HepG2 (cell line): ENCODE results near the gene TAF1C. TPM values are rescaled to one million over a fixed set of nuclear protein-coding genes. Genes with fewer than 3 reads are reported as not detected.
A peak's percentile ranks its signal among the peaks of the same experiment; 100 is the strongest.

Experiments
- HOXA9 ChIP-seq: sonication (generic); formaldehyde crosslinking; IDR thresholded peaks from 2 replicates; pipeline ENCODE4 v1.8.1; 2022; ENCODE audit warnings: missing genetic modification reagents, mild to moderate bottlenecking, moderate library complexity, borderline replicate concordance
- POLR2AphosphoS5 ChIP-seq: IDR thresholded peaks from 2 replicates; pipeline ENCODE4 v1.6.1; 2012; ENCODE audit warnings: low read depth, low read length
- TBL1XR1 ChIP-seq: fragments of 150-350 bp; IDR thresholded peaks from 2 replicates; pipeline ENCODE4 v1.6.1; 2014; ENCODE audit warnings: borderline replicate concordance, low read length; ENCODE audit not compliant: partially characterized antibody
- ZFP36L2 ChIP-seq: sonication (generic); formaldehyde crosslinking; IDR thresholded peaks from 2 replicates; pipeline ENCODE4 v1.4.0; 2020; ENCODE audit warnings: missing genetic modification reagents
- ZNF160 ChIP-seq: sonication (generic); formaldehyde crosslinking; IDR thresholded peaks from 2 replicates; pipeline ENCODE4 v1.8.0; 2022; ENCODE audit warnings: mild to moderate bottlenecking, inconsistent platforms, missing genetic modification reagents
- ZNF567 ChIP-seq: sonication (generic); formaldehyde crosslinking; IDR thresholded peaks from 2 replicates; pipeline ENCODE4 v1.8.1; 2023; ENCODE audit warnings: mild to moderate bottlenecking, missing genetic modification reagents, borderline replicate concordance
- ZNF709 ChIP-seq: sonication (generic); formaldehyde crosslinking; IDR thresholded peaks from 2 replicates; pipeline ENCODE4 v1.5.0; 2020; ENCODE audit warnings: mild to moderate bottlenecking, missing genetic modification reagents
- ZNF776 ChIP-seq: sonication (generic); formaldehyde crosslinking; IDR thresholded peaks from 2 replicates; pipeline ENCODE4 v1.4.0; 2020; ENCODE audit warnings: mild to moderate bottlenecking, missing genetic modification reagents
- ZNF781 ChIP-seq: sonication (generic); formaldehyde crosslinking; IDR thresholded peaks from 2 replicates; pipeline ENCODE4 v1.5.1; 2020; ENCODE audit warnings: borderline replicate concordance, mild to moderate bottlenecking, missing genetic modification reagents; ENCODE audit errors: not compliant biosample characterization
- ZNF879 ChIP-seq: sonication (generic); formaldehyde crosslinking; IDR thresholded peaks from 2 replicates; pipeline ENCODE4 v1.8.1; 2023; ENCODE audit warnings: missing genetic modification reagents
- ZNF883 ChIP-seq: sonication (generic); formaldehyde crosslinking; IDR thresholded peaks from 2 replicates; pipeline ENCODE4 v1.5.1; 2020; ENCODE audit warnings: mild to moderate bottlenecking, missing genetic modification reagents; ENCODE audit errors: not compliant biosample characterization
- polyA plus RNA-seq, 8 experiments: library from polyadenylated mRNA; depleted of rRNA in 3 of 8; stranded (reverse) in 7 of 8; unstranded in 1 of 8; fragments of >200 nt; fragmentation: Illumina TruSeq in 4 of 8; extraction: Trizol in 4 of 8; gene quantifications; 2 replicates each; pipeline versions ENCODE4 v1.2.1 to v1.2.3, GENCODE V29; 2011 to 2016; ENCODE audit warnings: low read depth in 4 of 8, missing spikeins in 1 of 8, mixed read lengths in 1 of 8; ENCODE audit not compliant: insufficient read depth in 1 of 8
- total RNA-seq, 5 experiments: library from RNA; depleted of rRNA; stranded (reverse); fragments of >200 nt; fragmentation: Illumina TruSeq; extraction: Trizol; gene quantifications; 2 replicates each; pipeline ENCODE4 v1.2.3, GENCODE V29; 2016; ENCODE audit warnings: low read depth in 1 of 5
- TF ChIP-seq, protein P1 (sequence below): sonication (generic); formaldehyde crosslinking; IDR thresholded peaks from one replicate; pipeline ENCODE4 v1.5.1; 2020; ENCODE audit warnings: mild to moderate bottlenecking, missing genetic modification reagents; ENCODE audit errors: not compliant biosample characterization
- TF ChIP-seq, protein P2 (sequence below): sonication (generic); formaldehyde crosslinking; conservative IDR thresholded peaks from 2 replicates; pipeline ENCODE4 v1.8.0; 2022; ENCODE audit warnings: missing genetic modification reagents
- TF ChIP-seq, protein P3 (sequence below): sonication (generic); formaldehyde crosslinking; IDR thresholded peaks from 2 replicates; pipeline ENCODE4 v1.5.0; 2020; ENCODE audit warnings: missing genetic modification reagents
- TF ChIP-seq, protein P4 (sequence below): sonication (generic); formaldehyde crosslinking; IDR thresholded peaks from 2 replicates; pipeline ENCODE4 v1.8.0; 2022; ENCODE audit warnings: missing genetic modification reagents, mild to moderate bottlenecking, moderate library complexity, borderline replicate concordance

Gene TAF1C
- total and polyA plus RNA-seq, 2 of the 13 experiments (the other 11 are each of a cell fraction or from before 2014, with no cell fraction given), result 15.6 to 20.8 TPM

DNA sequence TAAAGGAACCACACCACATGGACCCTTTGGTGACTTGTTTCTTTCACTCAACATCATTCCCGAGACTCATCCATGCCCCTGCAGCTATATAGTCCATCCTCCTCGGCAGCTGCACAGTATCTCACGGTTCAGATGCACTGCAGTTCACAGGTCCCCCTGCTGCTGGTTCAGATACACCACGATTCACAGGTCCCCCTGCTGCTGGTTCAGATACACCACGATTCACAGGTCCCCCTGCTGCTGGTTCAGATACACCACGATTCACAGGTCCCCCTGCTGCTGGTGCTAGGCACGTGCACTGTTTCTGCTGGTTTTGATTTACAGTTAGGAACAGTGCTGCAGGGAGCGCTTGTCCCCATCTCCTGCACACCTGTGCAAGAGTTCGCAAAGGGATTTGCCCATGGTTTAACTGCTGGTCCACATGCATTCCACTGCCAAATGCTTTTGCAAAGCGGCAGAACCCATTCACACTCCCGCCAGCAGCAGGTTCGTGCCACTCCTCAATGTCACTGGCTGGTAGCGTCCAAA, 45.6 kb downstream of the TAF1C start (continued):
- TF ChIP-seq, protein P1, sequence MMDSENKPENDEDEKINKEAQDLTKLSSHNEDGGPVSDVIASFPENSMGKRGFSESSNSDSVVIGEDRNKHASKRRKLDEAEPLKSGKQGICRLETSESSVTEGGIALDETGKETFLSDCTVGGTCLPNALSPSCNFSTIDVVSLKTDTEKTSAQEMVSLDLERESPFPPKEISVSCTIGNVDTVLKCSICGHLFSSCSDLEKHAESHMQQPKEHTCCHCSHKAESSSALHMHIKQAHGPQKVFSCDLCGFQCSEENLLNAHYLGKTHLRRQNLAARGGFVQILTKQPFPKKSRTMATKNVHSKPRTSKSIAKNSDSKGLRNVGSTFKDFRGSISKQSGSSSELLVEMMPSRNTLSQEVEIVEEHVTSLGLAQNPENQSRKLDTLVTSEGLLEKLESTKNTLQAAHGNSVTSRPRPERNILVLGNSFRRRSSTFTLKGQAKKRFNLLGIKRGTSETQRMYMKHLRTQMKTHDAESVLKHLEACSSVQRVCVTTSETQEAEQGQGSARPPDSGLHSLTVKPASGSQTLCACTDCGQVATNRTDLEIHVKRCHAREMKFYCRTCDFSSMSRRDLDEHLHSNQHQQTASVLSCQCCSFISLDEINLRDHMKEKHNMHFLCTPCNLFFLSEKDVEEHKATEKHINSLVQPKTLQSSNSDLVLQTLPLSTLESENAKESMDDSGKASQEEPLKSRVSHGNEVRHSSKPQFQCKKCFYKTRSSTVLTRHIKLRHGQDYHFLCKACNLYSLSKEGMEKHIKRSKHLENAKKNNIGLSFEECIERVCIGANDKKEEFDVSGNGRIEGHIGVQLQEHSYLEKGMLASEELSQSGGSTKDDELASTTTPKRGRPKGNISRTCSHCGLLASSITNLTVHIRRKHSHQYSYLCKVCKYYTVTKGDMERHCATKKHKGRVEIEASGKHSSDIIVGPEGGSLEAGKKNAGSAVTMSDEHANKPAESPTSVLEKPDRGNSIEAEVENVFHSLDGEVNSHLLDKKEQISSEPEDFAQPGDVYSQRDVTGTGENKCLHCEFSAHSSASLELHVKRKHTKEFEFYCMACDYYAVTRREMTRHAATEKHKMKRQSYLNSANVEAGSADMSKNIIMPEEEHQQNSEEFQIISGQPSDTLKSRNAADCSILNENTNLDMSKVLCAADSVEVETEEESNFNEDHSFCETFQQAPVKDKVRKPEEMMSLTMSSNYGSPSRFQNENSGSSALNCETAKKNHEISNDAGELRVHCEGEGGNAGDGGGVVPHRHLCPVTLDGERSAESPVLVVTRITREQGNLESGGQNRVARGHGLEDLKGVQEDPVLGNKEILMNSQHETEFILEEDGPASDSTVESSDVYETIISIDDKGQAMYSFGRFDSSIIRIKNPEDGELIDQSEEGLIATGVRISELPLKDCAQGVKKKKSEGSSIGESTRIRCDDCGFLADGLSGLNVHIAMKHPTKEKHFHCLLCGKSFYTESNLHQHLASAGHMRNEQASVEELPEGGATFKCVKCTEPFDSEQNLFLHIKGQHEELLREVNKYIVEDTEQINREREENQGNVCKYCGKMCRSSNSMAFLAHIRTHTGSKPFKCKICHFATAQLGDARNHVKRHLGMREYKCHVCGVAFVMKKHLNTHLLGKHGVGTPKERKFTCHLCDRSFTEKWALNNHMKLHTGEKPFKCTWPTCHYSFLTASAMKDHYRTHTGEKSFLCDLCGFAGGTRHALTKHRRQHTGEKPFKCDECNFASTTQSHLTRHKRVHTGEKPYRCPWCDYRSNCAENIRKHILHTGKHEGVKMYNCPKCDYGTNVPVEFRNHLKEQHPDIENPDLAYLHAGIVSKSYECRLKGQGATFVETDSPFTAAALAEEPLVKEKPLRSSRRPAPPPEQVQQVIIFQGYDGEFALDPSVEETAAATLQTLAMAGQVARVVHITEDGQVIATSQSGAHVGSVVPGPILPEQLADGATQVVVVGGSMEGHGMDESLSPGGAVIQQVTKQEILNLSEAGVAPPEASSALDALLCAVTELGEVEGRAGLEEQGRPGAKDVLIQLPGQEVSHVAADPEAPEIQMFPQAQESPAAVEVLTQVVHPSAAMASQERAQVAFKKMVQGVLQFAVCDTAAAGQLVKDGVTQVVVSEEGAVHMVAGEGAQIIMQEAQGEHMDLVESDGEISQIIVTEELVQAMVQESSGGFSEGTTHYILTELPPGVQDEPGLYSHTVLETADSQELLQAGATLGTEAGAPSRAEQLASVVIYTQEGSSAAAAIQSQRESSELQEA (CRISPR knock-in tag), result no peak
- no peak for TF ChIP-seq TBL1XR1
- TF ChIP-seq ZNF883 (CRISPR knock-in tag), result peak; percentile 49
- TF ChIP-seq, protein P2, sequence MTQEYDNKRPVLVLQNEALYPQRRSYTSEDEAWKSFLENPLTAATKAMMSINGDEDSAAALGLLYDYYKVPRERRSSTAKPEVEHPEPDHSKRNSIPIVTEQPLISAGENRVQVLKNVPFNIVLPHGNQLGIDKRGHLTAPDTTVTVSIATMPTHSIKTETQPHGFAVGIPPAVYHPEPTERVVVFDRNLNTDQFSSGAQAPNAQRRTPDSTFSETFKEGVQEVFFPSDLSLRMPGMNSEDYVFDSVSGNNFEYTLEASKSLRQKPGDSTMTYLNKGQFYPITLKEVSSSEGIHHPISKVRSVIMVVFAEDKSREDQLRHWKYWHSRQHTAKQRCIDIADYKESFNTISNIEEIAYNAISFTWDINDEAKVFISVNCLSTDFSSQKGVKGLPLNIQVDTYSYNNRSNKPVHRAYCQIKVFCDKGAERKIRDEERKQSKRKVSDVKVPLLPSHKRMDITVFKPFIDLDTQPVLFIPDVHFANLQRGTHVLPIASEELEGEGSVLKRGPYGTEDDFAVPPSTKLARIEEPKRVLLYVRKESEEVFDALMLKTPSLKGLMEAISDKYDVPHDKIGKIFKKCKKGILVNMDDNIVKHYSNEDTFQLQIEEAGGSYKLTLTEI (CRISPR knock-in tag), result no peak
- no peak for TF ChIP-seq ZNF781 (CRISPR knock-in tag)
- TF ChIP-seq HOXA9 (CRISPR knock-in tag), result peak; percentile 26; the same call in 1 of the 2 replicates
- TF ChIP-seq, protein P3, sequence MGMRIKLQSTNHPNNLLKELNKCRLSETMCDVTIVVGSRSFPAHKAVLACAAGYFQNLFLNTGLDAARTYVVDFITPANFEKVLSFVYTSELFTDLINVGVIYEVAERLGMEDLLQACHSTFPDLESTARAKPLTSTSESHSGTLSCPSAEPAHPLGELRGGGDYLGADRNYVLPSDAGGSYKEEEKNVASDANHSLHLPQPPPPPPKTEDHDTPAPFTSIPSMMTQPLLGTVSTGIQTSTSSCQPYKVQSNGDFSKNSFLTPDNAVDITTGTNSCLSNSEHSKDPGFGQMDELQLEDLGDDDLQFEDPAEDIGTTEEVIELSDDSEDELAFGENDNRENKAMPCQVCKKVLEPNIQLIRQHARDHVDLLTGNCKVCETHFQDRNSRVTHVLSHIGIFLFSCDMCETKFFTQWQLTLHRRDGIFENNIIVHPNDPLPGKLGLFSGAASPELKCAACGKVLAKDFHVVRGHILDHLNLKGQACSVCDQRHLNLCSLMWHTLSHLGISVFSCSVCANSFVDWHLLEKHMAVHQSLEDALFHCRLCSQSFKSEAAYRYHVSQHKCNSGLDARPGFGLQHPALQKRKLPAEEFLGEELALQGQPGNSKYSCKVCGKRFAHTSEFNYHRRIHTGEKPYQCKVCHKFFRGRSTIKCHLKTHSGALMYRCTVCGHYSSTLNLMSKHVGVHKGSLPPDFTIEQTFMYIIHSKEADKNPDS (CRISPR knock-in tag), result no peak
- no peak for TF ChIP-seq POLR2AphosphoS5
- no peak for TF ChIP-seq ZNF879
- TF ChIP-seq, protein P4, sequence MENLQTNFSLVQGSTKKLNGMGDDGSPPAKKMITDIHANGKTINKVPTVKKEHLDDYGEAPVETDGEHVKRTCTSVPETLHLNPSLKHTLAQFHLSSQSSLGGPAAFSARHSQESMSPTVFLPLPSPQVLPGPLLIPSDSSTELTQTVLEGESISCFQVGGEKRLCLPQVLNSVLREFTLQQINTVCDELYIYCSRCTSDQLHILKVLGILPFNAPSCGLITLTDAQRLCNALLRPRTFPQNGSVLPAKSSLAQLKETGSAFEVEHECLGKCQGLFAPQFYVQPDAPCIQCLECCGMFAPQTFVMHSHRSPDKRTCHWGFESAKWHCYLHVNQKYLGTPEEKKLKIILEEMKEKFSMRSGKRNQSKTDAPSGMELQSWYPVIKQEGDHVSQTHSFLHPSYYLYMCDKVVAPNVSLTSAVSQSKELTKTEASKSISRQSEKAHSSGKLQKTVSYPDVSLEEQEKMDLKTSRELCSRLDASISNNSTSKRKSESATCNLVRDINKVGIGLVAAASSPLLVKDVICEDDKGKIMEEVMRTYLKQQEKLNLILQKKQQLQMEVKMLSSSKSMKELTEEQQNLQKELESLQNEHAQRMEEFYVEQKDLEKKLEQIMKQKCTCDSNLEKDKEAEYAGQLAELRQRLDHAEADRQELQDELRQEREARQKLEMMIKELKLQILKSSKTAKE (CRISPR knock-in tag), result peak; percentile 38; the same call in 1 of the 2 replicates
- no peak for TF ChIP-seq ZFP36L2 (CRISPR knock-in tag)
- no peak for TF ChIP-seq ZNF160 (CRISPR knock-in tag)
- no peak for TF ChIP-seq ZNF567
- TF ChIP-seq ZNF776 (CRISPR knock-in tag), result no peak
- no peak for TF ChIP-seq ZNF709 (CRISPR knock-in tag)
